K562 (cell line): ENCODE measurements around the gene TMEM229B. TPM values are rescaled to one million over a fixed set of nuclear protein-coding genes. Genes with fewer than 3 reads are reported as not detected.

Experiments used
- ATAC-seq: fragments of 200-7000 bp; cut with Tn5 transposase; 3 replicates; pipeline ENCODE4 v1.9.1; 2020; ENCODE audit warnings: moderate library complexity
- BruUV-seq: library from RNA; stranded (reverse); fragments of 400-500 nt; replicated peaks from 2 replicates; lab custom pipeline; 2021; lab: Mats Ljungman, UMichigan
- CTCF ChIA-PET: fragments of 300-600 bp; formaldehyde crosslinking; extraction: SDS; loops from one replicate; lab custom pipeline; 2021; ENCODE audit warnings: low intra/inter-chr PET ratio; lab: Yijun Ruan, JAX
- POLR2A ChIA-PET: fragments of 300-600, 350-650 bp; sonication (Branson Sonifier 250); formaldehyde crosslinking; extraction: SDS; loops from one replicate; lab custom pipeline; 2021; ENCODE audit warnings: antibody characterized with exemption, inconsistent platforms; lab: Yijun Ruan, JAX
- DNase-seq, 4 experiments: peaks; one replicate each; pipeline versions ENCODE4 v3.0.0 to v3.0.0-alpha.2; 2011 to 2018; ENCODE audit warnings: low spot score in 3 of 4, mixed read lengths in 3 of 4; ENCODE audit errors: extremely low read depth in 1 of 4
- FAIRE-seq: peaks from 2 replicates; lab custom pipeline; 2011; peaks lifted over from hg19 to GRCh38; lab: Jason Lieb, UNC
- H2AFZ ChIP-seq: 2 replicates; pipeline ENCODE4 v1.6.0; 2011; ENCODE audit warnings: low read depth, low read length, control low read depth, inconsistent platforms
- H3K27ac ChIP-seq: fragments of 200-600 bp; 3 replicates; pipeline ENCODE4 v1.8.0; 2011; ENCODE audit warnings: low read depth, mild to moderate bottlenecking, control low read depth, inconsistent platforms, low read length, moderate library complexity, mixed read lengths; ENCODE audit errors: extremely low read depth
- H3K27me3 ChIP-seq, 2 experiments: fragments of 300-600 bp in 1 of 2; 2 replicates in 1 of 2; 3 replicates in 1 of 2; pipeline versions ENCODE4 v1.6.0 to v1.8.0; 2011; ENCODE audit warnings: inconsistent platforms in 2 of 2, low read length in 2 of 2, mild to moderate bottlenecking in 1 of 2, mixed read lengths in 1 of 2, moderate library complexity in 1 of 2; ENCODE audit not compliant: control insufficient read depth in 2 of 2, insufficient read depth in 2 of 2
- H3K36me3 ChIP-seq: fragments of 300-600 bp; 3 replicates; pipeline ENCODE4 v1.8.0; 2011; ENCODE audit warnings: mild to moderate bottlenecking, low read length, inconsistent platforms; ENCODE audit not compliant: control insufficient read depth, insufficient read depth
- H3K4me1 ChIP-seq, 2 experiments: fragments of 200-600 bp in 1 of 2; replicated peaks in 1 of 2; 2 replicates in 1 of 2; 3 replicates in 1 of 2; pipeline versions ENCODE4 v1.5.1 to v1.8.0; 2011; ENCODE audit warnings: inconsistent platforms in 2 of 2, low read length in 2 of 2, mild to moderate bottlenecking in 1 of 2, mixed read lengths in 1 of 2, moderate library complexity in 1 of 2; ENCODE audit not compliant: control insufficient read depth in 2 of 2, insufficient read depth in 2 of 2
- H3K4me2 ChIP-seq: 2 replicates; pipeline ENCODE4 v1.6.1; 2011; ENCODE audit warnings: low read length, control low read depth, inconsistent platforms, mixed read lengths; ENCODE audit not compliant: insufficient read depth
- H3K4me3 ChIP-seq: fragments of 200-600 bp; sonication (generic), shearing (Covaris generic); 2 replicates; pipeline ENCODE4 v1.5.1; 2016; ENCODE audit warnings: control low read depth, inconsistent platforms
- H3K79me2 ChIP-seq: fragments of 200-600 bp; 3 replicates; pipeline ENCODE4 v1.8.0; 2011; ENCODE audit warnings: low read length, inconsistent platforms; ENCODE audit not compliant: control insufficient read depth, insufficient read depth
- H3K9ac ChIP-seq, 2 experiments: 2 replicates each; pipeline versions ENCODE4 v1.6.0 to v1.6.1; 2011; ENCODE audit warnings: low read depth in 2 of 2, low read length in 2 of 2, control low read depth in 1 of 2, inconsistent platforms in 1 of 2, mild to moderate bottlenecking in 1 of 2, mixed read lengths in 1 of 2; ENCODE audit not compliant: insufficient read depth in 1 of 2
- H3K9me1 ChIP-seq: one replicate; pipeline ENCODE4 v1.6.0; 2011; ENCODE audit warnings: inconsistent platforms, mild to moderate bottlenecking, low read length, moderate library complexity; ENCODE audit not compliant: control insufficient read depth, insufficient read depth
- H3K9me3 ChIP-seq: replicated peaks from 2 replicates; pipeline ENCODE4 v1.5.1; 2011; ENCODE audit warnings: low read depth, low read length, inconsistent platforms; ENCODE audit not compliant: control insufficient read depth, insufficient read depth
- H4K20me1 ChIP-seq: replicated peaks from 2 replicates; pipeline ENCODE4 v1.6.1; 2011; ENCODE audit warnings: low read length, inconsistent platforms, mixed read lengths; ENCODE audit not compliant: control insufficient read depth, insufficient read depth
- CBX5 ChIP-seq: IDR thresholded peaks from 2 replicates; pipeline ENCODE4 v1.6.1; 2014; ENCODE audit warnings: low read depth, borderline replicate concordance
- CHD4 ChIP-seq: fragments of 200-600 bp; sonication (generic); IDR thresholded peaks from 3 replicates; pipeline ENCODE4 v1.6.1; 2012; ENCODE audit warnings: low read depth, mild to moderate bottlenecking, mixed read lengths, low read length, inconsistent platforms; ENCODE audit not compliant: insufficient read depth, insufficient replicate concordance, poor library complexity, severe bottlenecking
- HDAC8 ChIP-seq: fragments of 450-650 bp; IDR thresholded peaks from 2 replicates; pipeline ENCODE4 v1.6.1; 2016; ENCODE audit warnings: mild to moderate bottlenecking, missing genetic modification characterization, moderate library complexity, missing compliant biosample characterization
- NCOA2 ChIP-seq, 2 experiments: fragments of 450-650 bp; IDR thresholded peaks; 2 replicates each; pipeline ENCODE4 v1.6.1; 2018; ENCODE audit warnings: mild to moderate bottlenecking in 2 of 2, moderate library complexity in 1 of 2; ENCODE audit not compliant: partially characterized antibody in 2 of 2
- PCBP1 ChIP-seq: fragments of 200-400 bp; formaldehyde crosslinking; IDR thresholded peaks from 2 replicates; pipeline ENCODE4 v1.6.1; 2018; ENCODE audit warnings: mild to moderate bottlenecking, low read depth, low read length; ENCODE audit not compliant: poor library complexity, severe bottlenecking
- SP2 ChIP-seq: IDR thresholded peaks from 2 replicates; pipeline ENCODE4 v1.6.1; 2011; ENCODE audit warnings: mild to moderate bottlenecking, low read depth, low read length, moderate library complexity; ENCODE audit not compliant: poor library complexity, severe bottlenecking; ENCODE audit errors: extremely low read depth
- ZNF592 ChIP-seq: fragments of 450-650 bp; IDR thresholded peaks from 2 replicates; pipeline ENCODE4 v1.6.1; 2017; ENCODE audit warnings: antibody characterized with exemption, mild to moderate bottlenecking
- WGBS: fragments of 100-300 bp; shearing (Covaris generic); methylation state at CpG from one replicate; pipeline ENCODE4 v1.1.6; 2016; ENCODE audit warnings: low coverage, mixed read lengths; ENCODE audit not compliant: insufficient coverage; ENCODE audit errors: missing lambda C conversion rate; 5-methylcytosine and 5-hydroxymethylcytosine counted together
- in situ Hi-C: fragments of 300-500 bp; cut with MboI; formaldehyde crosslinking; loops from 4 replicates; pipeline ENCODE4 v1.15.0; 2018; ENCODE audit warnings: inconsistent platforms, mixed read lengths
- intact Hi-C: fragments of 100-400 bp; cut with micrococcal nuclease; formaldehyde crosslinking; loops from 2 replicates; pipeline ENCODE4 v1.14.2; 2022
- polyA plus RNA-seq, 8 experiments: library from polyadenylated mRNA; depleted of rRNA in 4 of 8; stranded (reverse) in 5 of 8; unstranded in 3 of 8; fragments of >200 nt; fragmentation: Nextera tagmentation in 2 of 8; fragmentation: Illumina TruSeq in 1 of 8; extraction: Ambion mirVana in 2 of 8; extraction: Trizol in 1 of 8; gene quantifications; 2 replicates each; pipeline versions ENCODE4 v1.2.1 to v1.2.3, GENCODE V29; 2011 to 2014; ENCODE audit warnings: inconsistent platforms in 1 of 8, missing spikeins in 1 of 8
- total RNA-seq, 7 experiments: library from RNA; depleted of rRNA in 6 of 7; stranded (reverse); fragments of >200 nt in 6 of 7; fragmentation: Illumina TruSeq in 2 of 7; extraction: Trizol in 2 of 7; gene quantifications; 2 replicates each; pipeline versions ENCODE4 v1.2.1 to v1.2.3, GENCODE V29; 2011 to 2021; ENCODE audit warnings: low replicate concordance in 1 of 7

The TMEM229B gene
- total and polyA plus RNA-seq, 9 of the 15 experiments (the other 6 are each of a cell fraction or from before 2014, with no cell fraction given): not detected

DNA sequence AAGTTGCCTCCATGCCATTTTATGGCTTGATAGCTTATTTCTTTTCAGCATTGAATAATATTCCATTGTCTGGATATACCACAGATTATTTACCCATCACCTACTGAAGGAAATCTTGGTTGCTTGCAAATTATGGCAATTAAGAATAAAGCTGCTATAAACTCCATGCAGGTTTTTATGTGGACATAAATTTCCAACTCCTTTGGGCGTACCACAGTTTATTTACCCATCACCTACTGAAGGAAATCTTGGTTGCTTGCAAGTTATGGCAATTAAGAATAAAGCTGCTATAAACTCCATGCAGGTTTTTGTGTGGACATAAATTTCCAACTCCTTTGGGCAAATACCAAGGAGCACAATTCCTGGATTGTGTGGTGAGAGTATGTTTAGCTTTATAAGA is 32.0 kb upstream of the TMEM229B start:
- Histone ChIP-seq H3K4me1 (peaks cover 0 to 2% of the 10 kb centered on the region in 2 experiments; a peak in 1 of 5 replicates), H3K27me3 (peaks cover 6 to 36% of the 10 kb centered on the region in 2 experiments; a peak in 3 of 5 replicates), H4K20me1 (no peaks in the 10 kb centered on the region), H3K27ac (no peak overlapping the region), H3K79me2 (no peaks in the 10 kb centered on the region), H3K4me3 (no peak overlapping the region), H3K4me2 (no peak overlapping the region), H3K36me3 (no peaks in the 10 kb centered on the region), H3K9me1 (no peaks in the 10 kb centered on the region), H3K9me3 (no peaks in the 10 kb centered on the region), H3K9ac (no peak overlapping the region), H2AFZ (no peak overlapping the region)
- no peak for TF ChIP-seq PCBP1
- no peak for TF ChIP-seq CHD4
- TF ChIP-seq SP2: no peak
- no peak for TF ChIP-seq NCOA2 (IDR thresholded peaks at IDR 0.05; ENCODE audit: partially characterized antibody in 2 of 2)
- in situ Hi-C loops (no loop called here), intact Hi-C loops (no loop called here)
- no TSS peak for BruUV-seq
- FAIRE-seq (no peak), DNase-seq (no peak), ATAC-seq (no peak)
- POLR2A ChIA-PET: interaction anchor here (1.2 kb wide), 1 partner anchor 21 kb away, joined by 5 read pairs; no protein-coding TSS in a partner anchor
- CTCF ChIA-PET: no interaction called here
- WGBS: 0% methylated on average over 1 of the region's 1 CpG

DNA sequence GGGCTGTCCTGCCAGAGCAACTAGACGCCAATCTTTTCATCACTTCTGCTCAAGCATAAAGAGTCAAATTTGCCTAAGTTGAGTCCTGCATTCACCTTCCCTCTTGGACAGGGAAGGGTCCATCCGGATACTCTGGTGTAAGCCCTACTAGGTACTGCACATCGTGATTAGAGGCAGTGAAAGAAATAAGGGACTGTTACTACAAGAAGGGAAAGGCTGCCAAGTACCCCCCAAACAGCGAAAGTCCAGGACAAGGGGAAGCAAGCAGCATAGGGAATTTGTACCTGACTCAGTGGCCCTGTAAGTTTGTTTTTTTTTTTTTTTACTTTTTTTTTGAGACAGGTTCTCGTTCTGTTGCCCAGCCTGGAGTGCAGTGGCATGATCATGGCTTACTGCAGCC is 30.9 kb upstream of the TMEM229B start:
- H3K4me3 ChIP-seq: no peak overlapping the region
- H3K79me2 ChIP-seq: no peaks in the 10 kb centered on the region
- DNase-seq (no peak), ATAC-seq (no peak), FAIRE-seq (no peak)
- in situ Hi-C loops (no loop called here), intact Hi-C loops (loop anchor here (5.0 kb wide), 1 partner anchor 92 kb away; no protein-coding TSS in a partner anchor)
- peaks cover 4 to 38% of the 10 kb centered on the region in 2 experiments; a peak in 3 of 5 replicates for H3K27me3 ChIP-seq
- H2AFZ ChIP-seq: no peak overlapping the region
- CTCF ChIA-PET: no interaction called here
- H3K27ac ChIP-seq: no peak overlapping the region
- POLR2A ChIA-PET: interaction anchor here (0.6 kb wide), 1 partner anchor 180 kb away, joined by 4 read pairs; no protein-coding TSS in a partner anchor
- H3K9me3 ChIP-seq: no peaks in the 10 kb centered on the region
- no TSS peak for BruUV-seq
- no peaks in the 10 kb centered on the region for H3K9me1 ChIP-seq
- peaks cover 0 to 13% of the 10 kb centered on the region in 2 experiments; a peak in 2 of 5 replicates for H3K4me1 ChIP-seq
- H3K9ac ChIP-seq: no peak overlapping the region
- H3K36me3 ChIP-seq: no peaks in the 10 kb centered on the region
- no peaks in the 10 kb centered on the region for H4K20me1 ChIP-seq
- H3K4me2 ChIP-seq: no peak overlapping the region
- WGBS: 0% methylated on average over 4 of the region's 5 CpGs
- TF ChIP-seq ZNF592 (no peak), CBX5 (no peak), HDAC8 (no peak)
